K562 (cell line): ENCODE measurements around the gene SLC4A2. TPM values are rescaled to one million over a fixed set of nuclear protein-coding genes. Genes with fewer than 3 reads are reported as not detected.
A peak's percentile ranks its signal among the peaks of the same experiment; 100 is the strongest.

Source experiments
- ARID3B ChIP-seq: fragments of 250-450 bp; sonication (Bioruptor Pico); IDR thresholded peaks from 2 replicates; pipeline ENCODE4 v1.4.0; 2020; ENCODE audit warnings: borderline replicate concordance
- ATF3 ChIP-seq, 2 experiments: fragments of 450-650 bp in 1 of 2; sonication (generic) in 1 of 2; formaldehyde crosslinking in 1 of 2; IDR thresholded peaks in 1 of 2; conservative IDR thresholded peaks in 1 of 2; 2 replicates each; pipeline versions ENCODE4 v1.6.1 to v1.8.1; 2016 to 2023; ENCODE audit warnings: mild to moderate bottlenecking in 2 of 2, moderate library complexity in 2 of 2, inconsistent platforms in 1 of 2, missing genetic modification reagents in 1 of 2
- CBX3 ChIP-seq, 2 experiments: IDR thresholded peaks; 1 replicate in 1 of 2; 2 replicates in 1 of 2; pipeline ENCODE4 v1.6.1; 2012; ENCODE audit warnings: inconsistent platforms in 2 of 2, low read length in 2 of 2, borderline replicate concordance in 1 of 2, control low read depth in 1 of 2
- CREB1 ChIP-seq, 2 experiments: sonication (generic) in 1 of 2; formaldehyde crosslinking in 1 of 2; IDR thresholded peaks; 2 replicates each; pipeline versions ENCODE4 v1.6.1 to v1.8.0; 2012 to 2022; ENCODE audit warnings: inconsistent platforms in 1 of 2, mild to moderate bottlenecking in 1 of 2, missing genetic modification reagents in 1 of 2, moderate library complexity in 1 of 2
- E2F3 ChIP-seq: fragments of 250-450 bp; sonication (Bioruptor Pico); IDR thresholded peaks from 2 replicates; pipeline ENCODE4 v1.4.0; 2020; ENCODE audit warnings: mild to moderate bottlenecking
- ETV6 ChIP-seq, 3 experiments: fragments of 150-350 bp in 1 of 3; sonication (generic) in 1 of 3; formaldehyde crosslinking in 1 of 3; IDR thresholded peaks; 2 replicates each; pipeline versions ENCODE4 v1.6.1 to v1.8.0; 2014 to 2022; ENCODE audit warnings: borderline replicate concordance in 2 of 3, low read depth in 2 of 3, antibody characterized with exemption in 1 of 3, low read length in 1 of 3, mild to moderate bottlenecking in 1 of 3, missing genetic modification reagents in 1 of 3
- FOXK1 ChIP-seq: sonication (generic); formaldehyde crosslinking; IDR thresholded peaks from 2 replicates; pipeline ENCODE4 v1.8.0; 2022; ENCODE audit warnings: missing genetic modification reagents, mild to moderate bottlenecking, borderline replicate concordance
- KAT7 ChIP-seq: sonication (generic); formaldehyde crosslinking; IDR thresholded peaks from 2 replicates; pipeline ENCODE4 v1.8.0; 2022; ENCODE audit warnings: missing genetic modification reagents, mild to moderate bottlenecking, borderline replicate concordance
- KDM1A ChIP-seq, 2 experiments: fragments of 450-650 bp; IDR thresholded peaks; 2 replicates each; pipeline ENCODE4 v1.6.1; 2016; ENCODE audit warnings: mild to moderate bottlenecking in 2 of 2
- MCM7 ChIP-seq, 2 experiments: fragments of 450-650 bp; IDR thresholded peaks; 2 replicates each; pipeline ENCODE4 v1.6.1; 2016 to 2018
- MTA3 ChIP-seq: fragments of 450-650 bp; formaldehyde crosslinking; IDR thresholded peaks from 2 replicates; pipeline ENCODE4 v1.6.1; 2017; ENCODE audit warnings: mild to moderate bottlenecking, borderline replicate concordance
- NR2C1 ChIP-seq, 2 experiments: fragments of 450-650 bp; IDR thresholded peaks; 2 replicates each; pipeline ENCODE4 v1.6.1; 2017; ENCODE audit warnings: mild to moderate bottlenecking in 2 of 2, antibody characterized with exemption in 1 of 2, inconsistent platforms in 1 of 2, missing compliant biosample characterization in 1 of 2, missing genetic modification characterization in 1 of 2
- NR2C2 ChIP-seq, 2 experiments: fragments of 200-800 bp in 1 of 2; sonication (Bioruptor generic) in 1 of 2; sonication (generic) in 1 of 2; formaldehyde crosslinking in 1 of 2; IDR thresholded peaks; 2 replicates each; pipeline versions ENCODE4 v1.6.1 to v1.8.0; 2016 to 2022; ENCODE audit warnings: mild to moderate bottlenecking in 1 of 2, missing compliant biosample characterization in 1 of 2, missing genetic modification characterization in 1 of 2, missing genetic modification reagents in 1 of 2
- POLR3G ChIP-seq: IDR thresholded peaks from 2 replicates; pipeline ENCODE4 v1.6.1; 2011; ENCODE audit not compliant: insufficient read length, insufficient replicate concordance; ENCODE audit errors: extremely low read depth
- ZBTB2 ChIP-seq: fragments of 450-650 bp; IDR thresholded peaks from 2 replicates; pipeline ENCODE4 v1.6.1; 2016; ENCODE audit warnings: antibody characterized with exemption
- ZBTB5 ChIP-seq: fragments of 450-650 bp; IDR thresholded peaks from 2 replicates; pipeline ENCODE4 v1.6.1; 2017; ENCODE audit warnings: antibody characterized with exemption
- ZNF696 ChIP-seq: fragments of 250-450 bp; sonication (Bioruptor Pico); conservative IDR thresholded peaks from 2 replicates; pipeline ENCODE4 v1.4.0; 2020; ENCODE audit warnings: mild to moderate bottlenecking, moderate library complexity
- polyA plus RNA-seq, 8 experiments: library from polyadenylated mRNA; depleted of rRNA in 4 of 8; stranded (reverse) in 5 of 8; unstranded in 3 of 8; fragments of >200 nt; fragmentation: Nextera tagmentation in 2 of 8; fragmentation: Illumina TruSeq in 1 of 8; extraction: Ambion mirVana in 2 of 8; extraction: Trizol in 1 of 8; gene quantifications; 2 replicates each; pipeline versions ENCODE4 v1.2.1 to v1.2.3, GENCODE V29; 2011 to 2014; ENCODE audit warnings: inconsistent platforms in 1 of 8, missing spikeins in 1 of 8
- total RNA-seq, 7 experiments: library from RNA; depleted of rRNA in 6 of 7; stranded (reverse); fragments of >200 nt in 6 of 7; fragmentation: Illumina TruSeq in 2 of 7; extraction: Trizol in 2 of 7; gene quantifications; 2 replicates each; pipeline versions ENCODE4 v1.2.1 to v1.2.3, GENCODE V29; 2011 to 2021; ENCODE audit warnings: low replicate concordance in 1 of 7

SLC4A2 gene
- total and polyA plus RNA-seq, 9 of the 15 experiments (the other 6 are each of a cell fraction or from before 2014, with no cell fraction given) = 11.4 to 375 (median 130) TPM

GRCh38 chr7:151062111-151062398 lies 2.7 kb downstream of the SLC4A2 start (continued):
- TF ChIP-seq ZBTB2 (no peak), CREB1 (IDR thresholded peaks at IDR 0.05) (no peak), CREB1 (CRISPR knock-in tag; IDR thresholded peaks at IDR 0.05) (peak; percentile 57; the same call in 1 of the 2 replicates), POLR3G (no peak), ZNF696 (CRISPR knock-in tag) (no peak), ARID3B (CRISPR knock-in tag) (no peak), KAT7 (peak; percentile 82; the same call in 1 of the 2 replicates), E2F3 (no peak), MCM7 (IDR thresholded peaks at IDR 0.05) (no peak), ETV6 (IDR thresholded peaks at IDR 0.05; ENCODE audit: borderline replicate concordance in 1 of 2, low read depth in 2 of 2, low read length in 1 of 2) (no peak), ETV6 (CRISPR knock-in tag; IDR thresholded peaks at IDR 0.05; ENCODE audit: borderline replicate concordance) (0 out of 2 replicates have a peak, but pooled peaks have one; percentile 49), ZBTB5 (no peak), FOXK1 (CRISPR knock-in tag) (peak; percentile 53; the same call in 1 of the 2 replicates), ATF3 (IDR thresholded peaks at IDR 0.05) (no peak), ATF3 (CRISPR knock-in tag; conservative IDR thresholded peaks at IDR 0.05) (0 out of 2 replicates have a peak, but pooled peaks have one; percentile 3), KDM1A (IDR thresholded peaks at IDR 0.05) (no peak), MTA3 (0 out of 2 replicates have a peak, but pooled peaks have one; percentile 8), NR2C2 (CRISPR knock-in tag; IDR thresholded peaks at IDR 0.05) (no peak), NR2C2 (tag; IDR thresholded peaks at IDR 0.05) (0 out of 2 replicates have a peak, but pooled peaks have one; percentile 2), CBX3 (IDR thresholded peaks at IDR 0.05; ENCODE audit: borderline replicate concordance in 1 of 2, low read length in 2 of 2) (0 out of 3 replicates have a peak, but pooled peaks of 1 of the 2 experiments have one; percentile 11), NR2C1 (IDR thresholded peaks at IDR 0.05) (no peak), NR2C1 (tag; IDR thresholded peaks at IDR 0.05) (no peak)
